HL-60 (cell line): ENCODE data around the gene PLAC8.
"Not testable (repeated sequence)": the region's sequence is repeated elsewhere in the genome, so short reads cannot be mapped to it uniquely, and the experiment has no call there.

ENCODE experiments used
- DNase-seq, 2 experiments: peaks; one replicate each; pipeline ENCODE4 v3.0.0-alpha.2; 2010 to 2020; ENCODE audit warnings: low read depth in 1 of 2, low spot score in 1 of 2
- H3K27ac ChIP-seq: fragments of 250-450 bp; sonication (Bioruptor Pico); replicated peaks from 2 replicates; pipeline ENCODE4 v1.5.1; 2020; ENCODE audit warnings: mild to moderate bottlenecking, moderate library complexity
- H3K27me3 ChIP-seq: fragments of 250-450 bp; sonication (Bioruptor Pico); 2 replicates; pipeline ENCODE4 v1.5.1; 2021; ENCODE audit warnings: mild to moderate bottlenecking, moderate library complexity; ENCODE audit not compliant: insufficient read depth, poor library complexity, severe bottlenecking
- H3K4me3 ChIP-seq: replicated peaks from 2 replicates; pipeline ENCODE4 v1.5.1; 2011; ENCODE audit warnings: mild to moderate bottlenecking, control low read depth, low read length; ENCODE audit not compliant: insufficient read depth
- CTCF ChIP-seq: IDR thresholded peaks from one replicate; pipeline ENCODE4 v1.5.1; 2011; ENCODE audit warnings: low read length, control low read depth, inconsistent platforms; ENCODE audit not compliant: insufficient read depth
- GABPA ChIP-seq: IDR thresholded peaks from 2 replicates; pipeline ENCODE4 v1.6.1; 2012; ENCODE audit warnings: low read depth
- POLR2AphosphoS5 ChIP-seq: IDR thresholded peaks from 2 replicates; pipeline ENCODE4 v1.6.1; 2012; ENCODE audit warnings: low read depth
- SPI1 ChIP-seq: IDR thresholded peaks from 2 replicates; pipeline ENCODE4 v1.6.1; 2012; ENCODE audit warnings: low read depth, mild to moderate bottlenecking, borderline replicate concordance
- TF ChIP-seq, protein P1 (sequence below): IDR thresholded peaks from 2 replicates; pipeline ENCODE4 v1.6.1; 2012; ENCODE audit warnings: low read depth; ENCODE audit not compliant: insufficient replicate concordance

The PLAC8 gene

DNA sequence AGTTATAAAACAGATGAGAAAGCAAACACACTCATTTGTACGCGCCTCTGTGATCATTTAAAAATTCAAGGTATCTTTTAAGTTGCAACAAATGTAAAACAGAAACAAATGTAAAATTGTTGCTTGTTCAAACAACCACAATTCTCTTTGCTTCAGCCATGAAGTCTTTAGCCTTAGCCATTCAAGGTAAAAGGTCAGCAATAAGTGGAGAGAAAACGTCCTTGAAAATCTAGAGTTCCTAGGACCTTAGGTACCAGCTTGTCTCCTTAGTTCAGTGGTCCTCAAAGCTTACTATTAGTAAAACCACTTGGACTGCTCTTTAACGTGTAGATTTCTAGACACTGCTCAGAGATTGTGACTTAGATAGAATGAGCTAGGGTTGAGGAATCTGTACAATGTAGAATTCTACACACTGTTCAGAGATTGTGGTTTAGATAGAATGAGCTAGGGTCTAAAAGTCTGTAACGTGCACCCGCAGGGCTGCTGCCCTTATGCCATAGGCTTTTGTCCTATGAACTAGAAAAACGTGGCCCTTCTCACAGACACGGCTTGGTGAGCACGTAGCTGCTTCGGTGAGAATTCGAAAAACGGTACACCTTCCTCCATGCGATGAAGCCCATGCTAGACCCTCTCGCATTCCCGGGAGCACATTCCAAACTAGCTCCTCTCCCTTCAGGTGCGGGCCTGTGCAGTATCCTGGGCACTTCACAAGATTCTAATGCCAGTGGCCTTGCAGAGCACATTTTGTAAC is 1.7 kb downstream of the PLAC8 start:
- Histone ChIP-seq H3K27me3 (no peaks in the 10 kb centered on the region), H3K4me3 (peak overlapping the region; percentile 49), H3K27ac (peak overlapping the region; percentile 99)
- no peak for TF ChIP-seq GABPA
- TF ChIP-seq, protein P1, sequence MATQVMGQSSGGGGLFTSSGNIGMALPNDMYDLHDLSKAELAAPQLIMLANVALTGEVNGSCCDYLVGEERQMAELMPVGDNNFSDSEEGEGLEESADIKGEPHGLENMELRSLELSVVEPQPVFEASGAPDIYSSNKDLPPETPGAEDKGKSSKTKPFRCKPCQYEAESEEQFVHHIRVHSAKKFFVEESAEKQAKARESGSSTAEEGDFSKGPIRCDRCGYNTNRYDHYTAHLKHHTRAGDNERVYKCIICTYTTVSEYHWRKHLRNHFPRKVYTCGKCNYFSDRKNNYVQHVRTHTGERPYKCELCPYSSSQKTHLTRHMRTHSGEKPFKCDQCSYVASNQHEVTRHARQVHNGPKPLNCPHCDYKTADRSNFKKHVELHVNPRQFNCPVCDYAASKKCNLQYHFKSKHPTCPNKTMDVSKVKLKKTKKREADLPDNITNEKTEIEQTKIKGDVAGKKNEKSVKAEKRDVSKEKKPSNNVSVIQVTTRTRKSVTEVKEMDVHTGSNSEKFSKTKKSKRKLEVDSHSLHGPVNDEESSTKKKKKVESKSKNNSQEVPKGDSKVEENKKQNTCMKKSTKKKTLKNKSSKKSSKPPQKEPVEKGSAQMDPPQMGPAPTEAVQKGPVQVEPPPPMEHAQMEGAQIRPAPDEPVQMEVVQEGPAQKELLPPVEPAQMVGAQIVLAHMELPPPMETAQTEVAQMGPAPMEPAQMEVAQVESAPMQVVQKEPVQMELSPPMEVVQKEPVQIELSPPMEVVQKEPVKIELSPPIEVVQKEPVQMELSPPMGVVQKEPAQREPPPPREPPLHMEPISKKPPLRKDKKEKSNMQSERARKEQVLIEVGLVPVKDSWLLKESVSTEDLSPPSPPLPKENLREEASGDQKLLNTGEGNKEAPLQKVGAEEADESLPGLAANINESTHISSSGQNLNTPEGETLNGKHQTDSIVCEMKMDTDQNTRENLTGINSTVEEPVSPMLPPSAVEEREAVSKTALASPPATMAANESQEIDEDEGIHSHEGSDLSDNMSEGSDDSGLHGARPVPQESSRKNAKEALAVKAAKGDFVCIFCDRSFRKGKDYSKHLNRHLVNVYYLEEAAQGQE, result peak; percentile 3
- no peak for TF ChIP-seq SPI1
- TF ChIP-seq POLR2AphosphoS5, result peak; percentile 89
- peak in 1 of 2 experiments; percentile 56 for DNase-seq

DNA sequence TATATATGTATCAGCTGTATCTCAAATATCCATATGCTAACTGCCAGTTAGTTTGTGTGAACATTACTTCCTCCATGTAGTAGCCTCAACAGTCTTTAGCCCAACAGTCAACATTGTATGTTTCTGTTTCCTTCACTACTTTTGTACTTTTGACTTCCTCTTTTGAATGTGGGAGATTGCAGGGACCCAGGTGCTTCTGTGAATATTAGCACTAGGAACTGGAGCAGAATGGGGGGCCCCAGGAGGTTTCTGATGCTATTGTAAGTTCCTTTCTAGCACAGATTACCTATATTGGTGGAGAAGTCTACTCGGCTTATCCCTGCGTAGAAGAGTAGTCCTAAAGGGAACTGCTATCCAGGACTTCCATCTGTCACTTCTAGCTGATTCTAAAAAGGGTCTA is 2.3 kb downstream of the PLAC8 start:
- peak; percentile 81 to 90 for DNase-seq
- peak overlapping the region; percentile 49 for H3K4me3 ChIP-seq
- H3K27ac ChIP-seq, result peak overlapping the region; percentile 99
- no peaks in the 10 kb centered on the region for H3K27me3 ChIP-seq
- TF ChIP-seq SPI1 (peak; percentile 98), CTCF (no peak), GABPA (no peak), POLR2AphosphoS5 (no peak; the same call in 1 of the 2 replicates)
- TF ChIP-seq, protein P1, result peak; percentile 49

GRCh38 chr4:83111751-83112141 is 2.8 kb downstream of the PLAC8 start:
- not testable (repeated sequence) for H3K27me3 ChIP-seq
- H3K27ac ChIP-seq, result peak overlapping the region; percentile 99
- H3K4me3 ChIP-seq, result peak overlapping the region; percentile 48
- DNase-seq, result peak in 1 of 2 experiments; percentile 42

- peak overlapping the region; percentile 48 for H3K4me3 ChIP-seq
- no peak for DNase-seq
- peak overlapping the region; percentile 99 for H3K27ac ChIP-seq
- no peak for TF ChIP-seq GABPA
- TF ChIP-seq, protein P1, result no peak
- TF ChIP-seq CTCF, result no peak
- no peak for TF ChIP-seq SPI1
- TF ChIP-seq POLR2AphosphoS5, result no peak
- no peaks in the 10 kb centered on the region for H3K27me3 ChIP-seq
Measured at GRCh38 chr4:83110970-83111750, 3.4 kb downstream of the PLAC8 start.
